ENCODE results near the gene USP47. TPM values are rescaled to one million over a fixed set of nuclear protein-coding genes. Genes with fewer than 3 reads are reported as not detected.

The USP47 gene
- total and polyA plus RNA-seq, 2 experiments from 2014 or later = 16.3 to 36.7 TPM

GRCh38 chr11:12007769-12008737 lies 166.3 kb downstream of the USP47 start, which contains the start of gene DKK3:
Gene DKK3 (minus strand): TSS chr11:12008626. CDS start chr11:12008582, 44 bp downstream.
- Histone ChIP-seq H3K79me2 (replicated peaks; ENCODE audit: insufficient read depth) (peaks cover 3% of the 10 kb centered on the region; the same call in 1 of the 2 replicates), H3K4me1 (ENCODE audit: insufficient read depth) (peaks cover 13% of the 10 kb centered on the region; the same call in 1 of the 2 replicates), H3K27me3 (ENCODE audit: insufficient read depth) (peaks cover 21% of the 10 kb centered on the region), H3F3A (replicated peaks; ENCODE audit: low read depth) (no peaks in the 10 kb centered on the region), H3K4me3 (peak within 1 kb of the TSS; percentile 87), H3K9me2 (ENCODE audit: insufficient read depth) (no peaks in the 10 kb centered on the region), H4K20me1 (replicated peaks; ENCODE audit: insufficient read depth) (peaks cover 12% of the 10 kb centered on the region), H3K36me3 (ENCODE audit: insufficient read depth) (no peaks in the 10 kb centered on the region), H3K4me2 (peak within 1 kb of the TSS; percentile 94), H3K27ac (ENCODE audit: low read depth) (peak within 1 kb of the TSS; percentile 59; the same call in 1 of the 2 replicates), H2AFZ (peak within 1 kb of the TSS; percentile 97)
- H3K9me3 Mint-ChIP-seq = no peaks in the 10 kb centered on the region; the same call in 2 of the 3 replicates
- ATAC-seq (peak; percentile 54), DNase-seq (ENCODE audit: low spot score) (peak; percentile 70)
- peaks cover 19% of the 10 kb centered on the region for H3K27me3 Mint-ChIP-seq (ENCODE audit: insufficient read depth, low read depth, poor library complexity)
- peaks cover 13% of the 10 kb centered on the region for H3K4me1 Mint-ChIP-seq
- H3K27ac Mint-ChIP-seq = peak within 1 kb of the TSS; percentile 85
- TF ChIP-seq EZH2 (IDR thresholded peaks at IDR 0.05; ENCODE audit: low read depth, unreplicated experiment) = no peak
- no peak for TF ChIP-seq REST (IDR thresholded peaks at IDR 0.05; ENCODE audit: unreplicated experiment)
- TF ChIP-seq ZNF114 (CRISPR knock-in tag; IDR thresholded peaks at IDR 0.05) = no peak
- TF ChIP-seq CREB1 (CRISPR knock-in tag; IDR thresholded peaks at IDR 0.05; ENCODE audit: low read depth) = no peak
- no peak for TF ChIP-seq JUNB (IDR thresholded peaks at IDR 0.05; ENCODE audit: unreplicated experiment)
- no peak for TF ChIP-seq NANOG (IDR thresholded peaks at IDR 0.05; ENCODE audit: borderline replicate concordance)
- no peak for TF ChIP-seq ETS1 (IDR thresholded peaks at IDR 0.05)
- no peak for TF ChIP-seq EZH2phosphoT487 (IDR thresholded peaks at IDR 0.05; ENCODE audit: unreplicated experiment)
- H3K4me3 Mint-ChIP-seq = peak within 1 kb of the TSS; percentile 89
- no peaks in the 10 kb centered on the region for H3K36me3 Mint-ChIP-seq (ENCODE audit: low read depth)

Other genes starting within 250 kb of the USP47 start
- 10.8 and 12.2 TPM in 2 replicates for gene GALNT18, start 220.0 kb upstream of the USP47 start, total RNA-seq (2014; rRNA removed; shearing (Covaris generic))
- gene GALNT18, start 220.0 kb upstream of the USP47 start, polyA plus RNA-seq (2016; fragmentation: Nextera tagmentation; extraction: Ambion mirVana) = 3.2 and 4.3 TPM in 2 replicates
- gene DKK3, start 166.7 kb downstream of the USP47 start, total RNA-seq (2014; rRNA removed; shearing (Covaris generic)) = 31.1 and 42.2 TPM in 2 replicates
- 14.8 and 16.8 TPM in 2 replicates for gene DKK3, start 166.7 kb downstream of the USP47 start, polyA plus RNA-seq (2016; fragmentation: Nextera tagmentation; extraction: Ambion mirVana)